HepG2 (cell line): Measurements from ENCODE around the gene MT4. TPM values are rescaled to one million over a fixed set of nuclear protein-coding genes. Genes with fewer than 3 reads are reported as not detected.

Source experiments
- ATAC-seq: fragments of 200-7000 bp; cut with Tn5 transposase; 3 replicates; pipeline ENCODE4 v1.9.1; 2020; ENCODE audit warnings: mild to moderate bottlenecking, moderate library complexity
- BruUV-seq: library from RNA; stranded (reverse); fragments of 400-500 nt; replicated peaks from 2 replicates; lab custom pipeline; 2021; lab: Mats Ljungman, UMichigan
- CTCF ChIA-PET: fragments of 300-600 bp; formaldehyde crosslinking; extraction: SDS; loops from one replicate; lab custom pipeline; 2021; ENCODE audit warnings: low total read pairs, inconsistent platforms, low intra/inter-chr PET ratio; lab: Yijun Ruan, JAX
- POLR2A ChIA-PET: fragments of 350-600 bp; sonication (Branson Sonifier 250); formaldehyde crosslinking; loops from one replicate; lab custom pipeline; 2020; ENCODE audit warnings: antibody characterized with exemption, inconsistent platforms; lab: Yijun Ruan, JAX
- DNase-seq: peaks from one replicate; pipeline ENCODE4 v3.0.0-alpha.2; 2015; ENCODE audit warnings: low spot score
- FAIRE-seq: peaks from 3 replicates; lab custom pipeline; 2011; peaks lifted over from hg19 to GRCh38; lab: Jason Lieb, UNC
- H2AFZ ChIP-seq: one replicate; pipeline ENCODE4 v1.6.1; 2011; ENCODE audit warnings: low read length, inconsistent platforms
- H3K27ac ChIP-seq: fragments of 300-600 bp; 3 replicates; pipeline ENCODE4 v1.8.0; 2011; ENCODE audit warnings: mixed run types, mild to moderate bottlenecking, mixed read lengths, low read length, inconsistent platforms; ENCODE audit not compliant: insufficient read depth; ENCODE audit errors: extremely low read length
- H3K27me3 ChIP-seq, 2 experiments: fragments of 200-600 bp in 1 of 2; 2 replicates in 1 of 2; 3 replicates in 1 of 2; pipeline versions ENCODE4 v1.6.0 to v1.8.0; 2011; ENCODE audit warnings: low read length in 2 of 2, mild to moderate bottlenecking in 2 of 2, moderate library complexity in 2 of 2, inconsistent platforms in 1 of 2; ENCODE audit not compliant: insufficient read depth in 2 of 2, control insufficient read depth in 1 of 2
- H3K36me3 ChIP-seq, 2 experiments: fragments of 200-600 bp in 1 of 2; replicated peaks in 1 of 2; 2 replicates in 1 of 2; 3 replicates in 1 of 2; pipeline versions ENCODE4 v1.5.1 to v1.8.0; 2011; ENCODE audit warnings: low read length in 2 of 2, inconsistent platforms in 1 of 2; ENCODE audit not compliant: insufficient read depth in 2 of 2, control insufficient read depth in 1 of 2
- H3K4me1 ChIP-seq: 2 replicates; pipeline ENCODE4 v1.5.1; 2012; ENCODE audit warnings: low read length, inconsistent platforms; ENCODE audit not compliant: insufficient read depth
- H3K4me2 ChIP-seq: 2 replicates; pipeline ENCODE4 v1.6.0; 2011; ENCODE audit warnings: low read depth, low read length, inconsistent platforms
- H3K4me3 ChIP-seq, 3 experiments: fragments of 200-600 bp in 1 of 3; sonication (generic), shearing (Covaris generic) in 1 of 3; replicated peaks in 1 of 3; 2 replicates each; pipeline ENCODE4 v1.5.1; 2011 to 2016; ENCODE audit warnings: low read length in 3 of 3, inconsistent platforms in 2 of 3, low read depth in 2 of 3, mild to moderate bottlenecking in 2 of 3, control low read depth in 1 of 3, mixed read lengths in 1 of 3; ENCODE audit not compliant: insufficient read depth in 1 of 3
- H3K79me2 ChIP-seq: one replicate; pipeline ENCODE4 v1.6.1; 2011; ENCODE audit warnings: low read length, inconsistent platforms; ENCODE audit not compliant: insufficient read depth
- H3K9ac ChIP-seq: 2 replicates; pipeline ENCODE4 v1.6.0; 2011; ENCODE audit warnings: mild to moderate bottlenecking, low read depth, low read length, inconsistent platforms; ENCODE audit not compliant: insufficient read depth
- H3K9me3 ChIP-seq: 2 replicates; pipeline ENCODE4 v1.5.1; 2012; ENCODE audit warnings: mild to moderate bottlenecking, low read length
- H4K20me1 ChIP-seq: 2 replicates; pipeline ENCODE4 v1.6.0; 2011; ENCODE audit warnings: inconsistent platforms, mild to moderate bottlenecking, low read length, moderate library complexity; ENCODE audit not compliant: insufficient read depth
- CCAR2 ChIP-seq: fragments of 200-400 bp; formaldehyde crosslinking; optimal IDR thresholded peaks from 2 replicates; pipeline ENCODE3; 2018; ENCODE audit warnings: low read depth, mild to moderate bottlenecking, low read length, moderate library complexity
- LBX2 ChIP-seq: sonication (generic); formaldehyde crosslinking; IDR thresholded peaks from 2 replicates; pipeline ENCODE4 v1.5.0; 2020; ENCODE audit warnings: missing genetic modification reagents, mild to moderate bottlenecking, borderline replicate concordance
- MZF1 ChIP-seq: sonication (generic); formaldehyde crosslinking; IDR thresholded peaks from 2 replicates; pipeline ENCODE4 v1.8.1; 2023; ENCODE audit warnings: mild to moderate bottlenecking, missing genetic modification reagents, borderline replicate concordance
- TFDP2 ChIP-seq: sonication (generic); formaldehyde crosslinking; IDR thresholded peaks from 2 replicates; pipeline ENCODE4 v1.4.0; 2020; ENCODE audit warnings: missing genetic modification reagents
- ZNF574 ChIP-seq: sonication (generic); formaldehyde crosslinking; IDR thresholded peaks from 2 replicates; pipeline ENCODE4 v1.4.0; 2020; ENCODE audit warnings: missing genetic modification reagents
- ZNF891 ChIP-seq: sonication (generic); formaldehyde crosslinking; IDR thresholded peaks from 2 replicates; pipeline ENCODE4 v1.5.0; 2020; ENCODE audit warnings: mild to moderate bottlenecking, missing genetic modification reagents
- WGBS: methylation state at CpG from one replicate; pipeline ENCODE4 v1.1.6; 2017; ENCODE audit warnings: low lambda C conversion rate; 5-methylcytosine and 5-hydroxymethylcytosine counted together
- in situ Hi-C: cut with HindIII; loops from 2 replicates; pipeline ENCODE4 v1.10.0; 2017; ENCODE audit warnings: low pct_unique_long_range_greater_than_20kb; ENCODE audit not compliant: extremely low pct_ligation_motif_present
- intact Hi-C: fragments of 100-400 bp; cut with micrococcal nuclease; formaldehyde crosslinking; loops from one replicate; pipeline ENCODE4 v1.10.0; 2022; ENCODE audit not compliant: unreplicated experiment
- polyA plus RNA-seq, 8 experiments: library from polyadenylated mRNA; depleted of rRNA in 3 of 8; stranded (reverse) in 7 of 8; unstranded in 1 of 8; fragments of >200 nt; fragmentation: Illumina TruSeq in 4 of 8; extraction: Trizol in 4 of 8; gene quantifications; 2 replicates each; pipeline versions ENCODE4 v1.2.1 to v1.2.3, GENCODE V29; 2011 to 2016; ENCODE audit warnings: low read depth in 4 of 8, missing spikeins in 1 of 8, mixed read lengths in 1 of 8; ENCODE audit not compliant: insufficient read depth in 1 of 8
- total RNA-seq, 5 experiments: library from RNA; depleted of rRNA; stranded (reverse); fragments of >200 nt; fragmentation: Illumina TruSeq; extraction: Trizol; gene quantifications; 2 replicates each; pipeline ENCODE4 v1.2.3, GENCODE V29; 2016; ENCODE audit warnings: low read depth in 1 of 5

Gene MT4
- total and polyA plus RNA-seq, 2 of the 13 experiments (the other 11 are each of a cell fraction or from before 2014, with no cell fraction given): not detected

- in situ Hi-C loops: loop anchor here (5.0 kb wide), 1 partner anchor 101 kb away; no protein-coding TSS in a partner anchor
- FAIRE-seq (no peak), ATAC-seq (peak; percentile 8; the same call in 1 of the 3 replicates), DNase-seq (no peak)
- no peak overlapping the region for H3K4me2 ChIP-seq
- H4K20me1 ChIP-seq: no peaks in the 10 kb centered on the region
- no peak overlapping the region for H2AFZ ChIP-seq
- H3K36me3 ChIP-seq: no peaks in the 10 kb centered on the region
- H3K79me2 ChIP-seq: no peaks in the 10 kb centered on the region
- ChIA-PET POLR2A (no interaction called here), CTCF (interaction anchor here (2.0 kb wide), 1 partner anchor 24 kb away, joined by 20 read pairs; no protein-coding TSS in a partner anchor)
- no TSS peak for BruUV-seq
- no peak overlapping the region for H3K4me3 ChIP-seq
- intact Hi-C loops: loop anchor here (10.0 kb wide), 2 partner anchors 53 to 263 kb away; partner anchors contain the start of genes MT1B, MT1F and SLC12A3
- no peak overlapping the region for H3K27ac ChIP-seq
- H3K9ac ChIP-seq: no peak overlapping the region
- TF ChIP-seq CCAR2 (no peak), ZNF891 (no peak), TFDP2 (CRISPR knock-in tag) (no peak), ZNF574 (CRISPR knock-in tag) (no peak), LBX2 (CRISPR knock-in tag) (no peak), MZF1 (CRISPR knock-in tag) (no peak)
- peaks cover 0 to 7% of the 10 kb centered on the region in 2 experiments; a peak in 2 of 5 replicates for H3K27me3 ChIP-seq
- peaks cover 28% of the 10 kb centered on the region for H3K4me1 ChIP-seq
- H3K9me3 ChIP-seq: no peaks in the 10 kb centered on the region
- WGBS: 6% methylated on average over 9 of the region's 9 CpGs
Measured at GRCh38 chr16:56601325-56601724, 36.5 kb downstream of the MT4 start.
